SK-N-SH (cell line): ENCODE data around the gene NDFIP1.

Source experiments
- CTCF ChIP-seq: fragments of 200-600 bp; sonication (generic); IDR thresholded peaks from 2 replicates; pipeline ENCODE4 v1.6.1; 2017; ENCODE audit warnings: antibody characterized with exemption, mild to moderate bottlenecking, moderate library complexity
- EZH2phosphoT487 ChIP-seq: fragments of 200-600 bp; sonication (generic); IDR thresholded peaks from 2 replicates; pipeline ENCODE4 v1.6.1; 2017; ENCODE audit warnings: low read depth, mixed run types, mild to moderate bottlenecking, antibody characterized with exemption, moderate library complexity, borderline replicate concordance
- FOSL2 ChIP-seq: IDR thresholded peaks from 2 replicates; pipeline ENCODE4 v1.4.0; 2012; ENCODE audit warnings: low read depth, mild to moderate bottlenecking, moderate library complexity, borderline replicate concordance
- FOXJ3 ChIP-seq: sonication (generic); formaldehyde crosslinking; IDR thresholded peaks from 2 replicates; pipeline ENCODE4 v1.5.1; 2020; ENCODE audit warnings: mild to moderate bottlenecking, missing genetic modification reagents
- MAX ChIP-seq: IDR thresholded peaks from 2 replicates; pipeline ENCODE4 v1.4.0; 2012; ENCODE audit warnings: low read depth
- NFIC ChIP-seq: IDR thresholded peaks from 2 replicates; pipeline ENCODE4 v1.4.0; 2012; ENCODE audit warnings: borderline replicate concordance
- PBX3 ChIP-seq: IDR thresholded peaks from 2 replicates; pipeline ENCODE4; 2012
- RAD21 ChIP-seq: IDR thresholded peaks from 2 replicates; pipeline ENCODE4 v1.6.1; 2012; ENCODE audit warnings: mild to moderate bottlenecking, low read length
- REST ChIP-seq: IDR thresholded peaks from 2 replicates; pipeline ENCODE4 v1.6.1; 2012; ENCODE audit warnings: mild to moderate bottlenecking, low read depth, low read length, moderate library complexity
- SMC3 ChIP-seq: IDR thresholded peaks from 2 replicates; pipeline ENCODE4 v1.6.1; 2012; ENCODE audit warnings: low read depth, low read length, improper control_type of control experiment
- YY1 ChIP-seq: IDR thresholded peaks from 2 replicates; pipeline ENCODE4 v1.4.0; 2012; ENCODE audit warnings: low read depth, mild to moderate bottlenecking
- TF ChIP-seq, protein P1 (sequence below): fragments of 150-350 bp; IDR thresholded peaks from 2 replicates; pipeline ENCODE4 v1.6.1; 2017; ENCODE audit warnings: antibody characterized with exemption, low read length, low read depth, borderline replicate concordance

DNA sequence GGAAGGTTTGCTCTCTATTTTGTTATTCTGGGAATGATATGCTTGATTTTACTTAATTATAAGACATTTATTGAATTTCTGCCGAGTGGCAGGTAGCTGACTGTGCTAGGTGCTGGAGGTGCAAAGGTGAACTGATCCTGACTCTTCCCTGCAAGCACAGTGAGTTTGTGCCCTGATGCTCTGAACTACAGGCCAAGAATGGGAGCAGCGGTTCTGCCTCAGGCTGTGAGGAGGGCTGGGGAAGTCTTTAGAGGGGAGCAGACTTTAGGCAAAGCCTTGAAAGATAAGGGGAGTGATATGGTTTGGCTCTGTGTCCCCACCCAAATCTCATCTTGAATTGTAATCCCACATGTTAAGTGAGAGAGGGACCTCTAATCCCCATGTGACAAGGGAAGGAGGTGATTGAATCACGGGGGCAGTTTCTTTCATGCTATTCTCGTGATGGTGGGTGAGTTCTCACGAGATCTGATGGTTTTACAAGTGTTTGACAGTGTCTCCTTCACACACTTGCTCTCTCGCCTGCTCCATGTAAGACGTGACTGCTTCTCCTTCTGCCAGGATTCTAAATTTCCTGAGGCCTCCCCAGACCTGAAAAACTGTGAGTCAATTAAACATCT is 73.1 kb downstream of the NDFIP1 start:
- TF ChIP-seq FOSL2 (no peak), CTCF (no peak), FOXJ3 (CRISPR knock-in tag) (no peak), SMC3 (no peak), EZH2phosphoT487 (no peak), NFIC (no peak), MAX (no peak), REST (no peak), YY1 (no peak), RAD21 (no peak), PBX3 (no peak)
- TF ChIP-seq, protein P1, sequence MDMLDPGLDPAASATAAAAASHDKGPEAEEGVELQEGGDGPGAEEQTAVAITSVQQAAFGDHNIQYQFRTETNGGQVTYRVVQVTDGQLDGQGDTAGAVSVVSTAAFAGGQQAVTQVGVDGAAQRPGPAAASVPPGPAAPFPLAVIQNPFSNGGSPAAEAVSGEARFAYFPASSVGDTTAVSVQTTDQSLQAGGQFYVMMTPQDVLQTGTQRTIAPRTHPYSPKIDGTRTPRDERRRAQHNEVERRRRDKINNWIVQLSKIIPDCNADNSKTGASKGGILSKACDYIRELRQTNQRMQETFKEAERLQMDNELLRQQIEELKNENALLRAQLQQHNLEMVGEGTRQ = no peak
